ENCODE data around the gene C7orf57.
"Not testable (repeated sequence)": the region's sequence is repeated elsewhere in the genome, so short reads cannot be mapped to it uniquely, and the experiment has no call there.

C7orf57 gene

DNA sequence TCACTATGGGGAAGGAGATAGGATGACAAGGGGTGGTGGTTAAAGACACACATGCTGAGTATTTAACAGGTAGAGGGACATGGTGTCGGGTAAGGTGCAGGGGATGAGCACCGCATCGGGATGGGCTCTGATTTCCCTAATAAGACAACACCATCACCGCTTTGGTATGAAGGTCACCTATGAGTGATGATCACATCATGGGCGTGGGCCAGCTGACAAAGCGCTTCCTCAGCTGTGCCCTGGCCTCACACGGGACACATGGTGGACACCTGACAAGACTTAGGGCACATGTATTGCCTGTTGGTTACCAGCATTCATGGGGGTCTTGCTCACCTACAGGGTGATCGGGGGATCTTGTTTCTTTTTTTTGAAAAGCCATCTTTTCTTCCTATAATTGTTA lies 12.8 kb downstream of the C7orf57 start:
- Histone ChIP-seq H3K4me2 (no peak overlapping the region), H3K4me1 (peaks cover 17% of the 10 kb centered on the region), H3K36me3 (no peaks in the 10 kb centered on the region), H4K20me1 (no peaks in the 10 kb centered on the region), H3K27me3 (no peaks in the 10 kb centered on the region), H3K27ac (no peak overlapping the region), H3K4me3 (no peak overlapping the region), H3K9me3 (no peaks in the 10 kb centered on the region), H3K9ac (no peak overlapping the region)
- no peak for TF ChIP-seq Cebpa-rat (IDR thresholded peaks at IDR 0.05)

DNA sequence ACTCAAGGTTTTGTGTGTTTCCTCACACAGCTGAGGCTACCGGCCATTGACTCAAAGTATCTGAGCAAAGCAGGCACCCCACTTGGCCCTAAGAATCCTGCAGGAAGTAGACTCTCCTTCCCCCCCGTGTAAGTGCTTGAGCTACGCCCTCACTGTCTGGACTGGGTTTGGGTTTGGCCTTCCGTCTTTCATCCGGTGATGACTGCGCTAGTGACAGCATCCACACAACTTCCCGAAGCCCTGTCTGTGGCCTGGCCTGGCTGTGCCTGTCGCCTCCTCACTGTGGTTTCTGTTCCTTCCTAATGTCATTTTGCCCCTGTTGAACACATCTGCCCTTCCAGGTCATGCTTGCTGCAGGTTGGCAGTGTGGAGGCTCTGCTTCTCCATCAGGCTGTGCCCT lies 14.5 kb downstream of the C7orf57 start:
- H3K9ac ChIP-seq: no peak overlapping the region
- TF ChIP-seq Cebpa-rat (IDR thresholded peaks at IDR 0.05): no peak
- no peak overlapping the region for H3K4me2 ChIP-seq
- no peaks in the 10 kb centered on the region for H3K9me3 ChIP-seq
- no peaks in the 10 kb centered on the region for H4K20me1 ChIP-seq
- no peak overlapping the region for H3K27ac ChIP-seq
- no peak overlapping the region for H3K4me3 ChIP-seq
- peaks cover 17% of the 10 kb centered on the region for H3K4me1 ChIP-seq
- H3K36me3 ChIP-seq: no peaks in the 10 kb centered on the region
- no peaks in the 10 kb centered on the region for H3K27me3 ChIP-seq

DNA sequence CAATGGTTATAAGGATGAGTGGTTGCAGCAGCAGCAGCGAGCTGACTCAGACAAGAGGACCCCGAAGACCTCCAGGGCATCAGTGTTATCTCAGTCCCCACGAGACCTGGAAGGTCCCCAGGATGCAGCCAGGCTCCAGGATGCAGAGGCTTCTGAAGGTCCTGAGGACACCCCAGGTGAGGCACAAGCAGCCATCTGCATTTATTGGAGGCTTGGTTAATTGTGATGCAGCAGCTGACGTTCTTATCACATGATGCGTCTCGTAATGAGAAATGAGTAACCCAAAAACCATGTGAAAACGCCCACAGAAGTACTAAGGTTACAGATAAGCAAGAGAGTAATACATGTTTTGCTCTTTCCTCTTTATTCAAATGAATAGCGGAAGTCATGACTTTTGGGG lies 17.4 kb downstream of the C7orf57 start:
- Histone ChIP-seq H3K36me3 (no peaks in the 10 kb centered on the region), H3K27me3 (no peaks in the 10 kb centered on the region), H3K4me2 (no peak overlapping the region), H3K4me3 (no peak overlapping the region), H3K9ac (no peak overlapping the region), H3K9me3 (no peaks in the 10 kb centered on the region), H4K20me1 (no peaks in the 10 kb centered on the region), H3K4me1 (no peaks in the 10 kb centered on the region), H3K27ac (no peak overlapping the region)
- no peak for TF ChIP-seq Cebpa-rat (IDR thresholded peaks at IDR 0.05)

DNA sequence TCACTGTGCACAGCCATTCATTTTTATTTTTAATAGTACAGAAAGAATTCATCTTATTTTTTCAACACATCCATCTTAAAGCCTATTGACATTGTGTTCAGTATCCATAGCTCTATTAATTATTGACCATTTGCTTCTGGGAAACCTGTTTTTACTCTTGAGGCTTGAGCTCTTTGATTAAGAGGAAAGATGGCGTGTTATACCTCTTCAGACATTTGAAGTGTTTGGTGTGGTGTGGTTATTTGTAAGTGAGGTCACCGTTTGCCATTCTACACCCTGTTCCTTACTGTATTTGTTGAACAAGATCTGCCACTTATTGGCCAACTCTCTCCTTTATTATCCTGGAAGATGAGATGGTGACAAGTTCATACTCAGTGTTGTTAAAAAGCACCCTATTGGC lies 18.4 kb downstream of the C7orf57 start:
- TF ChIP-seq Cebpa-rat (IDR thresholded peaks at IDR 0.05): no peak
- no peak overlapping the region for H3K4me3 ChIP-seq
- H3K4me2 ChIP-seq: no peak overlapping the region
- H3K27ac ChIP-seq: no peak overlapping the region
- H3K27me3 ChIP-seq: no peaks in the 10 kb centered on the region
- H3K36me3 ChIP-seq: no peaks in the 10 kb centered on the region
- H3K4me1 ChIP-seq: peaks cover under 1% of the 10 kb centered on the region; the same call in 1 of the 2 replicates
- H3K9ac ChIP-seq: no peak overlapping the region
- H4K20me1 ChIP-seq: no peaks in the 10 kb centered on the region
- H3K9me3 ChIP-seq: no peaks in the 10 kb centered on the region

DNA sequence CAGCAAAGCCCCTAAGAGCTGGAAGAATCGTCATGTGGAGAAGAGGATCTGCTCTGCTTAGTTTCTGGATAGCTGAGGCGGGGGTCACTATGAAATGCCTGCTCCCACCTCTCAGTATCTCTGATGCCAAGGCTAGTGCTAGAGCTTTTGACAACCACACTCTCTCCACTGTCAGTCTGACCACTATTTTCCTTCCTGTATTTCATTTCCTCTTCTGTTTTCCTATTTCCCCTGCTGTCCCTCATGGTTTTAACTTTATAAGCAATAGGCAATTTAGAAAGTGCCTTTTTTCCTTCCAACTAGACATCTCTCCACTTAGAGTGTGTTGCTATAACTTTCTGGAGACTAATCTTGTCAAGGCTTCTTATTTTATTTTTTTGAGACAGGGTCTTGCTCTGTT lies 23.6 kb downstream of the C7orf57 start:
- no peak for TF ChIP-seq Cebpa-rat (IDR thresholded peaks at IDR 0.05)
- H3K27me3 ChIP-seq: no peaks in the 10 kb centered on the region

DNA sequence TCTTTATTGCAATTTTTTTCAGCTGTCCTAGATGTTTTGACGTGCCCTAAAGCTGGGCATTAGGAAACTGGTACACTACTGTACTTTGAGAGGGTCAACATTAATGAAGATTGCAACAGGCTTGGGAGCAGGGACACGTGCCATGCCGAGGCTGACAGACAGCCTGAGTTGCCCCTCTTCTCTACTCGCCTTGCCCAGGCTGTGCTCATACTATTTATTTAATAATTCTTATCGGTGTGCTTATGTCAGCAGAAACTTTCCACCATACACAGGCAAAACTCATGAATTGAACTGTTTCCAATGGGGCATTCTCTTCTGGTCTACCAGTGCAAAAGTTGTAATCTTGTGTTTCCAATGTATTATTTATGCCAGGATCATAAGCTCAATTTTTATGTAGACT lies 24.4 kb downstream of the C7orf57 start:
- H4K20me1 ChIP-seq: no peaks in the 10 kb centered on the region
- H3K27me3 ChIP-seq: no peaks in the 10 kb centered on the region
- no peaks in the 10 kb centered on the region for H3K36me3 ChIP-seq
- no peak overlapping the region for H3K4me2 ChIP-seq
- no peak overlapping the region for H3K27ac ChIP-seq
- no peak overlapping the region for H3K4me3 ChIP-seq
- H3K4me1 ChIP-seq: peaks cover 7% of the 10 kb centered on the region
- TF ChIP-seq Cebpa-rat (IDR thresholded peaks at IDR 0.05): no peak
- no peaks in the 10 kb centered on the region for H3K9me3 ChIP-seq
- H3K9ac ChIP-seq: no peak overlapping the region

More for the DNA sequence above, 23.6 kb downstream of the C7orf57 start:
- H3K27ac ChIP-seq: no peak overlapping the region
- H3K36me3 ChIP-seq: no peaks in the 10 kb centered on the region
- H3K4me1 ChIP-seq: peaks cover 7% of the 10 kb centered on the region
- no peak overlapping the region for H3K9ac ChIP-seq
- no peaks in the 10 kb centered on the region for H4K20me1 ChIP-seq
- H3K9me3 ChIP-seq: no peaks in the 10 kb centered on the region
- H3K4me2 ChIP-seq: peak overlapping the region; percentile 36
- H3K4me3 ChIP-seq: no peak overlapping the region

DNA sequence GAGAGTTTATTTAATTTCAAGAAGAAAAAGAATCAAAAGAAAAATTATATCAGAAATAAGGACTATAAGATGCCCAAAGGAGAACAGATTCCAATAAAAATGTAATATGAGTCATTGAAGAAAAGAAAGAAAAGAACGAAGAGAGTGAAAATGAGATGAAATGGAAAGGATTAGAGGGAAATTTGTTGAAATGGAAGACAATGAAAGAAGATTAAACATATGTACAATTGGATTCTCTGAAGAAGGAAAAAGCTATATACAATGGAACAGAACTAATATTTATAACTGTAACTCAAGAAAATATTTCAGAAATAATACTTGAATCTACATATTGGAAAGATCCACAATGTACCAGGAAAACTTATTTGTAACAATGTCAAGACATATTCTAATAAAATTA lies 28.6 kb downstream of the C7orf57 start:
- peaks cover 4% of the 10 kb centered on the region for H3K4me1 ChIP-seq
- H4K20me1 ChIP-seq: no peaks in the 10 kb centered on the region
- no peaks in the 10 kb centered on the region for H3K27me3 ChIP-seq
- no peak overlapping the region for H3K27ac ChIP-seq
- no peak overlapping the region for H3K4me2 ChIP-seq
- no peaks in the 10 kb centered on the region for H3K36me3 ChIP-seq
- H3K9me3 ChIP-seq: no peaks in the 10 kb centered on the region
- H3K4me3 ChIP-seq: no peak overlapping the region
- no peak overlapping the region for H3K9ac ChIP-seq
- TF ChIP-seq Cebpa-rat (IDR thresholded peaks at IDR 0.05): no peak

DNA sequence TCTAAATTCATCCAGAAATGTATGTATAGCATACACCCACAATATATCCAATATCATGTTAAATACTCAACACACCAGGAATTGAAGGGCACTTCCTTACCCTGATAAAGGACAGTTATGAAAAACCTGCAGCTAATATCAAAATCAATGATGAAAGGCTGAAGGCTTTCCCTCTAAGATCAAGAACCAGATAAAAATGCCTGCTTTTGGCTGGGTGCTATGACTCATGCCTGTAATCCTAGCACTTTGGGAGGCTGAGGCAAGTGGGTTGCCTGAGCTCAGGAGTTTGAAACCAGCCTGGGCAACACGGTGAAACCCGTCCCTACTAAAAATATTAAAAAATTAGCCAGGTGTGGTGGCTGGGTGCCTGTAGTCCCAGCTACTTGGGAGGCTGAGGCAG lies 32.1 kb downstream of the C7orf57 start:
- Histone ChIP-seq H3K27ac (no peak overlapping the region), H4K20me1 (no peaks in the 10 kb centered on the region), H3K4me3 (no peak overlapping the region), H3K9ac (no peak overlapping the region), H3K4me2 (no peak overlapping the region), H3K4me1 (no peaks in the 10 kb centered on the region), H3K27me3 (no peaks in the 10 kb centered on the region), H3K9me3 (no peaks in the 10 kb centered on the region), H3K36me3 (no peaks in the 10 kb centered on the region)
- TF ChIP-seq Cebpa-rat (IDR thresholded peaks at IDR 0.05): no peak

DNA sequence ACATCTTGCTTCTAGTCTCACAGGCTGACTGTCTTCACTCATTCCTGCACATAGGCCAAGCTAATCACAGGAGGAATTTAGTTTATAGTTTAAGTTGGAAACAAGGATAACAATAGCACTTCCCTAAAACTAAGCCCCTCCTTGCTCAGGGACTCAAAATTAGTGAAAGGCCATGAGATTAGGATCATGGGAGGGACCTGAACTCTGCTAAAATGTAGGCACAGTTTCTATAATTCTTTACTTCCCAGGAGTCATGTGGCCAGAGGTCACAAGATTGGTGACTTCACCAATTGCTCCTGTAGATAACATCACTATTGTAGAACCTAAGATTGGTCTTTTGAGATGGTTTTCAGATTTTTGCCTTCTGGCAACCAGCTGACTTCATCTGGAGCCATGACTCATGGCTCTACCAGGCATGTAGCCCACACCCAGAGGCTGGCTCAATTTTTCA lies 38.9 kb downstream of the C7orf57 start:
- Histone ChIP-seq H3K9me3 (no peaks in the 10 kb centered on the region), H3K4me2 (no peak overlapping the region), H3K4me1 (no peaks in the 10 kb centered on the region), H3K36me3 (no peaks in the 10 kb centered on the region), H4K20me1 (no peaks in the 10 kb centered on the region), H3K27me3 (no peaks in the 10 kb centered on the region), H3K4me3 (no peak overlapping the region), H3K9ac (no peak overlapping the region), H3K27ac (no peak overlapping the region)
- TF ChIP-seq Cebpa-rat (IDR thresholded peaks at IDR 0.05): no peak

DNA sequence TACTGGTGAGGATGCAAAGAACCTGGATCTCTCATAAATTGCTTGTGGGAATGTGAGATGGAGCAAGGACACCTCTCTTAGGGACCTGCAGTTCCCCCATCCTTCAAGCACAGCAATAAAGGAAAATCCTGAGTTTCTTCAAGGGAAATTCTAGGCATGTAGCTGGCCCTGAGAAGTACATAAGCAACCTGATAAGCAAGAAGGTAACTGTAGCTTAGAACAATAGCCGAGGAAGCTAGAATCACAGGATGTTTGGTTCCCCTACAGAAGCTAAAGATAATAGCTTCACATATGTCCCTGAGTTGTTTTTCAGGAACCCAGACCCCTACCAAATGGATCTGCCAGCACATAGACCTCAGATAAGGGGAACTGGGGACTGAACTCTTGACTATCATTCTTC lies 42.1 kb downstream of the C7orf57 start:
- TF ChIP-seq Cebpa-rat (IDR thresholded peaks at IDR 0.05): no peak
- no peaks in the 10 kb centered on the region for H3K4me1 ChIP-seq
- H3K9ac ChIP-seq: no peak overlapping the region
- no peak overlapping the region for H3K27ac ChIP-seq
- no peaks in the 10 kb centered on the region for H3K27me3 ChIP-seq
- no peak overlapping the region for H3K4me3 ChIP-seq
- H4K20me1 ChIP-seq: no peaks in the 10 kb centered on the region
- H3K36me3 ChIP-seq: no peaks in the 10 kb centered on the region
- H3K9me3 ChIP-seq: no peaks in the 10 kb centered on the region
- no peak overlapping the region for H3K4me2 ChIP-seq

DNA sequence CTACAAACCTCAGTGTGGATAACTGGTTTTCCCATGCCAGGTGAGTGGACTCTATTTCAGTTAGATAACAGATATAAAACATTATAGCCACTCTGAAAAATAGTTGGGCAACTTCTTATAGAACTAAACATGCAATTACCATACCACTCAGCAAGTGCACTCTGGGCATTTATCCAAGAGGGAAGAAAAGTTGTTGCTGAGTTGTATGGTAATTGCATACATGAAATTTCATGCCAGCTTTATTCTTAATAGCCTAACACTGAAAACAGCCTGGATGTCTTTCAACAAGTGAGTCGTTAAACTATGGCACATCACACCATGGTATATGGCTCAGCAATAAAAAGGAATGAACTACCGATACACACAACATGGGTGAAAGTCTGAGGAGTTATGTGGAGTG lies 43.1 kb downstream of the C7orf57 start:
- no peaks in the 10 kb centered on the region for H3K36me3 ChIP-seq
- TF ChIP-seq Cebpa-rat (IDR thresholded peaks at IDR 0.05): no peak
- H3K4me1 ChIP-seq: no peaks in the 10 kb centered on the region

DNA sequence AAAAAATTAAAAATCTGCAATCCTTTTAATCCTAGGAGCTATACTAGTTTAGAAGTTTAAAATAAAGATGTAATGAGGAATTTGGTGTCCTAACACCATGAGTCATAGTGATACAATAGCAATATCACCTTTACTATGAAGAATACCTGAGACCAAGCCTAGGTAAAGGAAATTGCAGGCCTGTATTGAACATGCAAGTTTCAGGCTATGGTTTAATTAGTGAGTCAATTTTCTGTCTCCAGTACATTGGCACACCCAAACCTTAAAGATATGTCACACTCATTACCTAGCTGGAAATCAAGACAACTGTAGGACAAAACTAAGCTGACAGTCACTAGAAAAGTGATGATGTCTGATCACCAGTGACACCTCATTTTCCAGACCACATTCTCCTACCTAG lies 47.0 kb downstream of the C7orf57 start:
- Histone ChIP-seq H3K4me1 (peaks cover 22% of the 10 kb centered on the region), H4K20me1 (peaks cover 11% of the 10 kb centered on the region; the same call in 1 of the 2 replicates)
- H3K27me3 ChIP-seq, H3K36me3 ChIP-seq, H3K27ac ChIP-seq, H3K4me2 ChIP-seq, H3K9ac ChIP-seq, H3K4me3 ChIP-seq, H3K9me3 ChIP-seq: not testable (repeated sequence)

More for the DNA sequence above, 43.1 kb downstream of the C7orf57 start:
- Histone ChIP-seq H3K27ac (no peak overlapping the region), H3K4me2 (no peak overlapping the region), H3K27me3 (no peaks in the 10 kb centered on the region), H3K9ac (no peak overlapping the region), H3K4me3 (no peak overlapping the region), H3K9me3 (no peaks in the 10 kb centered on the region), H4K20me1 (no peaks in the 10 kb centered on the region)

All from BLaER1 (cell line).